Endothelial cell of umbilical vein (primary cell): ENCODE data around the gene CNTNAP2. TPM values are rescaled to one million over a fixed set of nuclear protein-coding genes. Genes with fewer than 3 reads are reported as not detected.

Experiments used
- BruUV-seq: library from RNA; stranded (reverse); fragments of 400-500 nt; replicated peaks from 2 replicates; lab custom pipeline; 2021; lab: Mats Ljungman, UMichigan
- CTCF ChIA-PET: fragments of 300-600, 350-600 bp; sonication (Branson Sonifier 250); formaldehyde crosslinking; loops from one replicate; lab custom pipeline; 2021; ENCODE audit warnings: antibody characterized with exemption, inconsistent platforms; lab: Charles Lee
- POLR2A ChIA-PET: fragments of 300-600, 350-600 bp; sonication (Branson Sonifier 250); formaldehyde crosslinking; loops from one replicate; lab custom pipeline; 2021; ENCODE audit warnings: antibody characterized with exemption, inconsistent platforms; lab: Charles Lee
- DNase-seq: peaks from one replicate; pipeline ENCODE4 v3.0.0-alpha.2; 2011; ENCODE audit warnings: low read depth, low spot score
- FAIRE-seq: peaks from 2 replicates; lab custom pipeline; 2011; peaks lifted over from hg19 to GRCh38; lab: Jason Lieb, UNC
- H2AFZ ChIP-seq: 2 replicates; pipeline ENCODE4 v1.6.0; 2012; ENCODE audit warnings: low read depth, low read length, control low read depth, inconsistent platforms
- H3K27ac ChIP-seq: 2 replicates; pipeline ENCODE4 v1.5.1; 2011; ENCODE audit warnings: low read depth, mild to moderate bottlenecking, control low read depth, low read length, moderate library complexity; ENCODE audit not compliant: insufficient read depth
- H3K27me3 ChIP-seq, 2 experiments: 2 replicates each; pipeline versions ENCODE4 v1.6.0 to v1.6.1; 2011; ENCODE audit warnings: low read length in 2 of 2, mixed read lengths in 1 of 2; ENCODE audit not compliant: control insufficient read depth in 2 of 2, insufficient read depth in 2 of 2
- H3K36me3 ChIP-seq, 2 experiments: 2 replicates in 1 of 2; 3 replicates in 1 of 2; pipeline ENCODE4 v1.5.1; 2011; ENCODE audit warnings: low read length in 2 of 2, mild to moderate bottlenecking in 1 of 2, moderate library complexity in 1 of 2; ENCODE audit not compliant: control insufficient read depth in 2 of 2, insufficient read depth in 2 of 2; ENCODE audit errors: extremely low read depth in 1 of 2
- H3K4me1 ChIP-seq: 3 replicates; pipeline ENCODE4 v1.5.1; 2011; ENCODE audit warnings: mild to moderate bottlenecking, low read length; ENCODE audit not compliant: control insufficient read depth, insufficient read depth; ENCODE audit errors: extremely low read depth
- H3K4me2 ChIP-seq: 2 replicates; pipeline ENCODE4 v1.6.1; 2011; ENCODE audit warnings: low read length, control low read depth, mixed read lengths; ENCODE audit not compliant: insufficient read depth
- H3K4me3 ChIP-seq, 3 experiments: fragments of 200-600 bp in 1 of 3; sonication (generic), shearing (Covaris generic) in 1 of 3; replicated peaks in 1 of 3; 2 replicates each; pipeline ENCODE4 v1.5.1; 2011 to 2016; ENCODE audit warnings: control low read depth in 3 of 3, low read length in 3 of 3, mild to moderate bottlenecking in 2 of 3, inconsistent platforms in 1 of 3, low read depth in 1 of 3, moderate library complexity in 1 of 3; ENCODE audit not compliant: insufficient read depth in 1 of 3
- H3K79me2 ChIP-seq: 2 replicates; pipeline ENCODE4 v1.6.0; 2012; ENCODE audit warnings: low read length, inconsistent platforms; ENCODE audit not compliant: control insufficient read depth, insufficient read depth
- H3K9ac ChIP-seq: replicated peaks from 2 replicates; pipeline ENCODE3; 2011; ENCODE audit warnings: low read length, control low read depth; ENCODE audit not compliant: insufficient read depth; ENCODE audit errors: extremely low read depth
- H3K9me1 ChIP-seq: replicated peaks from 3 replicates; pipeline ENCODE4 v1.6.0; 2011; ENCODE audit warnings: mild to moderate bottlenecking, low read length; ENCODE audit not compliant: control insufficient read depth, insufficient read depth; ENCODE audit errors: extremely low read depth
- H3K9me3 ChIP-seq: replicated peaks from 2 replicates; pipeline ENCODE4 v1.5.1; 2012; ENCODE audit warnings: low read length, inconsistent platforms; ENCODE audit not compliant: control insufficient read depth, insufficient read depth
- H4K20me1 ChIP-seq: replicated peaks from 2 replicates; pipeline ENCODE3; 2011; ENCODE audit warnings: mild to moderate bottlenecking, low read length; ENCODE audit not compliant: control insufficient read depth, insufficient read depth; ENCODE audit errors: extremely low read depth
- EZH2 ChIP-seq: IDR thresholded peaks from 2 replicates; pipeline ENCODE4 v1.6.1; 2012; ENCODE audit warnings: borderline replicate concordance, low read depth, mild to moderate bottlenecking, moderate library complexity, low read length, inconsistent platforms; ENCODE audit not compliant: severe bottlenecking
- FOS ChIP-seq: IDR thresholded peaks from 2 replicates; pipeline ENCODE4 v1.6.1; 2011; ENCODE audit warnings: mild to moderate bottlenecking, low read length, moderate library complexity, borderline replicate concordance; ENCODE audit not compliant: insufficient read depth
- GATA2 ChIP-seq: IDR thresholded peaks from 2 replicates; pipeline ENCODE4 v1.7.0; 2011; ENCODE audit warnings: low read depth, mild to moderate bottlenecking, moderate library complexity, mixed read lengths, low read length; ENCODE audit not compliant: insufficient read length, insufficient read depth
- JUN ChIP-seq: IDR thresholded peaks from 2 replicates; pipeline ENCODE4 v1.6.1; 2011; ENCODE audit warnings: borderline replicate concordance, low read depth; ENCODE audit not compliant: insufficient read length, insufficient read depth
- MYC ChIP-seq: IDR thresholded peaks from one replicate; pipeline ENCODE4 v1.6.1; 2011; ENCODE audit warnings: mild to moderate bottlenecking, low read depth, low read length
- POLR2A ChIP-seq: IDR thresholded peaks from 2 replicates; pipeline ENCODE4 v1.6.1; 2012; ENCODE audit warnings: low read depth, mild to moderate bottlenecking, control low read depth, low read length
- POLR2AphosphoS5 ChIP-seq: IDR thresholded peaks from 2 replicates; pipeline ENCODE4 v1.6.1; 2012; ENCODE audit warnings: low read depth, mild to moderate bottlenecking, control low read depth, low read length, moderate library complexity; ENCODE audit not compliant: insufficient read depth
- dilution Hi-C: fragments of 300-500 bp; cut with MboI; formaldehyde crosslinking; loops from one replicate; pipeline ENCODE4 v1.15.0; 2019; ENCODE audit warnings: low sequenced_read_pairs; ENCODE audit not compliant: extremely low pct_ligation_motif_present
- intact Hi-C: fragments of 100-400 bp; cut with micrococcal nuclease; formaldehyde crosslinking; loops from one replicate; pipeline ENCODE4 v1.10.0; 2022
- polyA plus RNA-seq, 4 experiments: library from polyadenylated mRNA; depleted of rRNA in 3 of 4; stranded (reverse) in 3 of 4; unstranded in 1 of 4; fragments of >200 nt; gene quantifications; 2 replicates each; pipeline versions ENCODE4 v1.2.1 to v1.2.3, GENCODE V29; 2011 to 2012; ENCODE audit warnings: missing spikeins in 1 of 4
- total RNA-seq: library from RNA; stranded (reverse); gene quantifications from 2 replicates; pipeline ENCODE4 v1.2.3, GENCODE V29; 2021
- TF ChIP-seq, protein P1 (sequence below), 2 donors: IDR thresholded peaks; 1 replicate in 1 of 2; 2 replicates in 1 of 2; pipeline ENCODE4 v1.5.1; 2011; ENCODE audit warnings: low read length in 2 of 2, mild to moderate bottlenecking in 2 of 2, moderate library complexity in 2 of 2, control low read depth in 1 of 2, inconsistent platforms in 1 of 2, low read depth in 1 of 2; ENCODE audit not compliant: insufficient read depth in 1 of 2; ENCODE audit errors: extremely low read depth in 1 of 2
- TF ChIP-seq, protein P2 (sequence below): IDR thresholded peaks from 2 replicates; pipeline ENCODE4 v1.6.1; 2011; ENCODE audit not compliant: insufficient read depth, insufficient read length

The CNTNAP2 gene
- total and polyA plus RNA-seq, 2 donors (not counting 3 experiments of a cell fraction or from before 2014, with no cell fraction given), result not detected

- no peaks in the 10 kb centered on the region for H3K9me1 ChIP-seq
- H3K27me3 ChIP-seq, result no peaks in the 10 kb centered on the region
- H3K9ac ChIP-seq, result no peak overlapping the region
- no peaks in the 10 kb centered on the region for H3K9me3 ChIP-seq
- dilution Hi-C loops, result no loop called here
- no peaks in the 10 kb centered on the region for H4K20me1 ChIP-seq
- no peaks in the 10 kb centered on the region for H3K79me2 ChIP-seq
- intact Hi-C loops, result no loop called here
- no peak overlapping the region for H3K27ac ChIP-seq
- DNase-seq, result no peak
- TF ChIP-seq, protein P1, sequence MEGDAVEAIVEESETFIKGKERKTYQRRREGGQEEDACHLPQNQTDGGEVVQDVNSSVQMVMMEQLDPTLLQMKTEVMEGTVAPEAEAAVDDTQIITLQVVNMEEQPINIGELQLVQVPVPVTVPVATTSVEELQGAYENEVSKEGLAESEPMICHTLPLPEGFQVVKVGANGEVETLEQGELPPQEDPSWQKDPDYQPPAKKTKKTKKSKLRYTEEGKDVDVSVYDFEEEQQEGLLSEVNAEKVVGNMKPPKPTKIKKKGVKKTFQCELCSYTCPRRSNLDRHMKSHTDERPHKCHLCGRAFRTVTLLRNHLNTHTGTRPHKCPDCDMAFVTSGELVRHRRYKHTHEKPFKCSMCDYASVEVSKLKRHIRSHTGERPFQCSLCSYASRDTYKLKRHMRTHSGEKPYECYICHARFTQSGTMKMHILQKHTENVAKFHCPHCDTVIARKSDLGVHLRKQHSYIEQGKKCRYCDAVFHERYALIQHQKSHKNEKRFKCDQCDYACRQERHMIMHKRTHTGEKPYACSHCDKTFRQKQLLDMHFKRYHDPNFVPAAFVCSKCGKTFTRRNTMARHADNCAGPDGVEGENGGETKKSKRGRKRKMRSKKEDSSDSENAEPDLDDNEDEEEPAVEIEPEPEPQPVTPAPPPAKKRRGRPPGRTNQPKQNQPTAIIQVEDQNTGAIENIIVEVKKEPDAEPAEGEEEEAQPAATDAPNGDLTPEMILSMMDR (IDR thresholded peaks at IDR 0.05; ENCODE audit: extremely low read depth in 1 of 2, insufficient read depth in 1 of 2, low read depth in 1 of 2, low read length in 2 of 2), result no peak
- TF ChIP-seq POLR2A (no peak), MYC (no peak), EZH2 (no peak)
- H3K4me3 ChIP-seq, result no peak overlapping the region
- CTCF ChIA-PET, result no interaction called here
- no peaks in the 10 kb centered on the region for H3K4me1 ChIP-seq
- BruUV-seq, result no TSS peak
- H3K4me2 ChIP-seq, result no peak overlapping the region
- POLR2A ChIA-PET, result no interaction called here
- no peaks in the 10 kb centered on the region for H3K36me3 ChIP-seq
- H2AFZ ChIP-seq, result no peak overlapping the region
- FAIRE-seq, result no peak
Measured at GRCh38 chr7:147249956-147250355, 1133.4 kb downstream of the CNTNAP2 start.

DNA sequence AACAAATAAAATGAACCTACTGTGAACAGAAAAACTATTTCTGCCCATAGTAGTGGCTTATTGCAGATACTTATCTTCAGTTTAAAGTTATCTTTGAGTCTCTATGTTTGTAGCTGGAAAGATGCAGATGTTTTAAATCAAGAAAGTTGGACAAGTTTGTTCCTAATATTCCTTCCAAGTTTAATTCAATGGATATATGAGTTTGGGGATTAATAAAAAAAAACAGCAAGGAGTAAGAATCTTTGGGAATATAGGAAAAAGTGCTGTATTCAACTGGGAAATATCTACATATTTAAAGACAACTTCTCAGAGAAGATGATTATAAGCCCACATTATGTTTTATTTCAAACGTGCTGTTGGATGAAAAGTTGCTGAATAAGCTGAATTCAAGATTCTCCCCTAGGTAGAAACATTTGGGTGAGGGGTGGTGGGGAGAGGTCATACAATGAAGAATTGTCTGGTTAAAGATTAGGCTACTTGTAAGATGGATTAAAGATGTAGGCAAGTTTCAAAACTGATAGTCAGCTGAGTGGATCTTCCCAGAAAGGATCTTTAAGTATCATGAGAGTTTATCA is 1135.2 kb downstream of the CNTNAP2 start:
- no peaks in the 10 kb centered on the region for H3K9me1 ChIP-seq
- CTCF ChIA-PET, result no interaction called here
- no peak overlapping the region for H3K4me2 ChIP-seq
- H3K27ac ChIP-seq, result no peak overlapping the region
- H3K4me3 ChIP-seq, result no peak overlapping the region
- intact Hi-C loops, result no loop called here
- no peaks in the 10 kb centered on the region for H3K79me2 ChIP-seq
- H3K4me1 ChIP-seq, result no peaks in the 10 kb centered on the region
- TF ChIP-seq GATA2 (no peak), EZH2 (no peak), POLR2AphosphoS5 (no peak), POLR2A (no peak), MYC (no peak), FOS (no peak), JUN (no peak)
- TF ChIP-seq, protein P1 (IDR thresholded peaks at IDR 0.05; ENCODE audit: extremely low read depth in 1 of 2, insufficient read depth in 1 of 2, low read depth in 1 of 2, low read length in 2 of 2), result no peak
- TF ChIP-seq, protein P2, sequence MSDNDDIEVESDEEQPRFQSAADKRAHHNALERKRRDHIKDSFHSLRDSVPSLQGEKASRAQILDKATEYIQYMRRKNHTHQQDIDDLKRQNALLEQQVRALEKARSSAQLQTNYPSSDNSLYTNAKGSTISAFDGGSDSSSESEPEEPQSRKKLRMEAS, result no peak
- FAIRE-seq (no peak), DNase-seq (no peak)
- no TSS peak for BruUV-seq
- no peaks in the 10 kb centered on the region for H3K9me3 ChIP-seq
- no peaks in the 10 kb centered on the region for H3K27me3 ChIP-seq
- H2AFZ ChIP-seq, result no peak overlapping the region
- H3K9ac ChIP-seq, result no peak overlapping the region
- H3K36me3 ChIP-seq, result no peaks in the 10 kb centered on the region
- dilution Hi-C loops, result no loop called here
- H4K20me1 ChIP-seq, result no peaks in the 10 kb centered on the region
- POLR2A ChIA-PET, result no interaction called here
